HCT116 (cell line): ENCODE results near the gene SKAP1. TPM values are rescaled to one million over a fixed set of nuclear protein-coding genes. Genes with fewer than 3 reads are reported as not detected.

Experiments
- ATAC-seq: fragments of 200-7000 bp; cut with Tn5 transposase; 2 replicates; pipeline ENCODE4 v1.9.1; 2020; ENCODE audit warnings: mild to moderate bottlenecking, moderate library complexity
- BruUV-seq: library from RNA; stranded (reverse); fragments of 400-500 nt; replicated peaks from 2 replicates; lab custom pipeline; 2021; lab: Mats Ljungman, UMichigan
- CTCF ChIA-PET: fragments of 300-600 bp; sonication (Branson Sonifier 250); formaldehyde crosslinking; loops from one replicate; lab custom pipeline; 2021; ENCODE audit warnings: antibody characterized with exemption; lab: Charles Lee
- POLR2A ChIA-PET: fragments of 300-600, 350-600 bp; sonication (Branson Sonifier 250); formaldehyde crosslinking; loops from one replicate; lab custom pipeline; 2021; ENCODE audit warnings: antibody characterized with exemption; lab: Charles Lee
- RAD21 ChIA-PET, 2 experiments: fragments of 300-600 bp; sonication (Branson Sonifier 250); formaldehyde crosslinking; loops; one replicate each; lab custom pipeline; 2023; ENCODE audit warnings: low total read pairs in 2 of 2; ENCODE audit not compliant: uncharacterized antibody in 2 of 2, unreplicated experiment in 2 of 2, low non-redundant PET in 1 of 2; lab: Charles Lee
- DNase-seq: peaks from one replicate; pipeline ENCODE4 v3.0.0-alpha.2; 2010; ENCODE audit warnings: low read depth, low spot score
- H2AFZ ChIP-seq: fragments of 200-600 bp; shearing (Covaris generic), sonication (generic); 2 replicates; pipeline ENCODE4 v1.6.1; 2017; ENCODE audit warnings: low read depth, mixed run types, mixed read lengths, antibody characterized with exemption, low read length; ENCODE audit not compliant: poor library complexity, severe bottlenecking
- H3K27ac ChIP-seq: 2 replicates; pipeline ENCODE4 v1.5.1; 2012; ENCODE audit warnings: low read depth, low read length
- H3K27me3 ChIP-seq: fragments of 200-600 bp; sonication (generic); 2 replicates; pipeline ENCODE4 v1.6.1; 2016; ENCODE audit warnings: mixed run types, low read length, mixed read lengths; ENCODE audit not compliant: insufficient read depth
- H3K36me3 ChIP-seq, 2 experiments: fragments of 200-500 bp in 1 of 2; fragments of 200-600 bp in 1 of 2; sonication (Bioruptor generic) in 1 of 2; sonication (generic) in 1 of 2; 2 replicates each; pipeline versions ENCODE4 v1.5.1 to v1.6.1; 2014 to 2016; ENCODE audit warnings: low read length in 2 of 2, inconsistent platforms in 1 of 2, mixed read lengths in 1 of 2, mixed run types in 1 of 2; ENCODE audit not compliant: insufficient read depth in 2 of 2, control insufficient read depth in 1 of 2
- H3K4me1 ChIP-seq, 2 experiments: fragments of 200-600 bp in 1 of 2; sonication (generic) in 1 of 2; 2 replicates each; pipeline versions ENCODE4 v1.5.1 to v1.6.1; 2012 to 2017; ENCODE audit warnings: low read length in 2 of 2, inconsistent platforms in 1 of 2, mild to moderate bottlenecking in 1 of 2, mixed read lengths in 1 of 2, mixed run types in 1 of 2, moderate library complexity in 1 of 2; ENCODE audit not compliant: insufficient read depth in 2 of 2, control insufficient read depth in 1 of 2
- H3K4me2 ChIP-seq: fragments of 200-600 bp; sonication (generic); 2 replicates; pipeline ENCODE4 v1.6.1; 2017; ENCODE audit warnings: mixed run types, low read length, mixed read lengths
- H3K4me3 ChIP-seq, 2 experiments: fragments of 200-600 bp in 1 of 2; sonication (generic) in 1 of 2; replicated peaks in 1 of 2; 2 replicates each; pipeline ENCODE4 v1.5.1; 2011 to 2016; ENCODE audit warnings: low read length in 2 of 2, control low read depth in 1 of 2, low read depth in 1 of 2, mild to moderate bottlenecking in 1 of 2, mixed read lengths in 1 of 2, mixed run types in 1 of 2
- H3K79me2 ChIP-seq: fragments of 200-600 bp; sonication (generic); 2 replicates; pipeline ENCODE4 v1.6.1; 2017; ENCODE audit warnings: mild to moderate bottlenecking, mixed run types, low read length, moderate library complexity, mixed read lengths; ENCODE audit not compliant: insufficient read depth
- H3K9ac ChIP-seq: fragments of 200-600 bp; sonication (generic); 2 replicates; pipeline ENCODE4 v1.6.1; 2016; ENCODE audit warnings: low read length, mixed read lengths
- H3K9me2 ChIP-seq: fragments of 200-600 bp; sonication (generic), shearing (Covaris generic); 2 replicates; pipeline ENCODE4 v1.6.1; 2017; ENCODE audit warnings: mixed run types, mild to moderate bottlenecking, moderate library complexity; ENCODE audit not compliant: insufficient read depth
- H3K9me3 ChIP-seq, 2 experiments: fragments of 200-500 bp in 1 of 2; fragments of 200-600 bp in 1 of 2; sonication (Bioruptor generic) in 1 of 2; sonication (generic) in 1 of 2; 2 replicates each; pipeline ENCODE4 v1.6.1; 2014 to 2017; ENCODE audit warnings: low read length in 2 of 2, mixed read lengths in 2 of 2, inconsistent platforms in 1 of 2, low read depth in 1 of 2, mild to moderate bottlenecking in 1 of 2, mixed run types in 1 of 2, moderate library complexity in 1 of 2; ENCODE audit not compliant: control insufficient read depth in 1 of 2, insufficient read depth in 1 of 2
- H4K20me1 ChIP-seq: fragments of 200-600 bp; sonication (generic), shearing (Covaris generic); 2 replicates; pipeline ENCODE4 v1.6.1; 2017; ENCODE audit warnings: mixed run types, mild to moderate bottlenecking, moderate library complexity; ENCODE audit not compliant: insufficient read depth
- CEBPB ChIP-seq: IDR thresholded peaks from 2 replicates; pipeline ENCODE4 v1.6.1; 2012; ENCODE audit warnings: low read depth
- RAD21 ChIP-seq: IDR thresholded peaks from 2 replicates; pipeline ENCODE4 v1.6.1; 2012; ENCODE audit warnings: low read depth, mild to moderate bottlenecking
- ZFX ChIP-seq: fragments of 450-650 bp; IDR thresholded peaks from 2 replicates; pipeline ENCODE4 v1.6.1; 2017
- ZNF274 ChIP-seq: fragments of 200-500 bp; sonication (Bioruptor generic); IDR thresholded peaks from 2 replicates; pipeline ENCODE4 v1.6.1; 2014; ENCODE audit warnings: mild to moderate bottlenecking, low read depth, low read length, inconsistent platforms
- intact Hi-C: fragments of 100-400 bp; cut with micrococcal nuclease; formaldehyde crosslinking; loops from 2 replicates; pipeline ENCODE4 v1.10.0; 2022
- total RNA-seq: library from RNA; stranded (reverse); gene quantifications from one replicate; pipeline ENCODE4 v1.2.1, GENCODE V29; 2021; ENCODE audit not compliant: unreplicated experiment
- TF ChIP-seq, protein P1 (sequence below): IDR thresholded peaks from 2 replicates; pipeline ENCODE4 v1.6.1; 2012; ENCODE audit warnings: low read depth
- TF ChIP-seq, protein P2 (sequence below): IDR thresholded peaks from 2 replicates; pipeline ENCODE4 v1.6.1; 2012
- TF ChIP-seq, protein P3 (sequence below), 3 experiments: fragments of 200-600 bp in 1 of 3; sonication (generic) in 1 of 3; IDR thresholded peaks in 2 of 3; conservative IDR thresholded peaks in 1 of 3; 2 replicates each; pipeline ENCODE4 v1.5.1; 2012 to 2017; ENCODE audit warnings: low read depth in 2 of 3, low read length in 2 of 3, antibody characterized with exemption in 1 of 3, borderline replicate concordance in 1 of 3, control low read depth in 1 of 3, mild to moderate bottlenecking in 1 of 3, mixed read lengths in 1 of 3, mixed run types in 1 of 3, moderate library complexity in 1 of 3; ENCODE audit not compliant: insufficient read depth in 1 of 3

The SKAP1 gene
- total RNA-seq, 1 experiment from 2014 or later, result 12.4 TPM

DNA sequence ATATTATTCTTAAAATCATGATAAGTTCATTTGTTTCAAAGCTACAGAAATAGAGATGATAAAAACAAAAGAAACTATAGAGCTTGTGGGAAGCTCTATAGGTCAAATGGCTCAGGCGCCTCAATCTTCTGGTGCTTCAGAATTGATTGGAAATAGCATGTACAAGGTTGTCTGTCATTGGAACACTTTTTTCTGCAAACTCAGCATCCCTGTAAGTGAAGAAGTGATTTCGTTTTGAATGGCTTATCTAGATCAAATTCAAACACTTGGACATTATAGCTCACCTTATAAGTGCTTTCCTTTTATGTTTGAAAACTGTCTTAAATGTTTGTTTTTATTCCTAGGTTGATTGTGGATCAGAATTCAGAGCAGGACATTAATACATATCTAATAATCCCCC, 103.7 kb downstream of the SKAP1 start:
- CTCF ChIA-PET, result interaction anchor here (0.7 to 6.5 kb wide), 5 partner anchors 9 to 296 kb away, joined by 3 to 55 read pairs (median 6); no protein-coding TSS in a partner anchor
- RAD21 ChIA-PET, result no interaction called here
- no peak overlapping the region for H3K27ac ChIP-seq
- BruUV-seq, result no TSS peak
- H3K36me3 ChIP-seq, result no peaks in the 10 kb centered on the region
- H4K20me1 ChIP-seq, result no peaks in the 10 kb centered on the region
- no peaks in the 10 kb centered on the region for H3K79me2 ChIP-seq
- no peaks in the 10 kb centered on the region for H3K27me3 ChIP-seq
- no peaks in the 10 kb centered on the region for H3K9me2 ChIP-seq
- no peak for ATAC-seq
- intact Hi-C loops, result no loop called here
- no peak overlapping the region for H3K4me3 ChIP-seq
- no peaks in the 10 kb centered on the region for H3K4me1 ChIP-seq
- TF ChIP-seq, protein P1, sequence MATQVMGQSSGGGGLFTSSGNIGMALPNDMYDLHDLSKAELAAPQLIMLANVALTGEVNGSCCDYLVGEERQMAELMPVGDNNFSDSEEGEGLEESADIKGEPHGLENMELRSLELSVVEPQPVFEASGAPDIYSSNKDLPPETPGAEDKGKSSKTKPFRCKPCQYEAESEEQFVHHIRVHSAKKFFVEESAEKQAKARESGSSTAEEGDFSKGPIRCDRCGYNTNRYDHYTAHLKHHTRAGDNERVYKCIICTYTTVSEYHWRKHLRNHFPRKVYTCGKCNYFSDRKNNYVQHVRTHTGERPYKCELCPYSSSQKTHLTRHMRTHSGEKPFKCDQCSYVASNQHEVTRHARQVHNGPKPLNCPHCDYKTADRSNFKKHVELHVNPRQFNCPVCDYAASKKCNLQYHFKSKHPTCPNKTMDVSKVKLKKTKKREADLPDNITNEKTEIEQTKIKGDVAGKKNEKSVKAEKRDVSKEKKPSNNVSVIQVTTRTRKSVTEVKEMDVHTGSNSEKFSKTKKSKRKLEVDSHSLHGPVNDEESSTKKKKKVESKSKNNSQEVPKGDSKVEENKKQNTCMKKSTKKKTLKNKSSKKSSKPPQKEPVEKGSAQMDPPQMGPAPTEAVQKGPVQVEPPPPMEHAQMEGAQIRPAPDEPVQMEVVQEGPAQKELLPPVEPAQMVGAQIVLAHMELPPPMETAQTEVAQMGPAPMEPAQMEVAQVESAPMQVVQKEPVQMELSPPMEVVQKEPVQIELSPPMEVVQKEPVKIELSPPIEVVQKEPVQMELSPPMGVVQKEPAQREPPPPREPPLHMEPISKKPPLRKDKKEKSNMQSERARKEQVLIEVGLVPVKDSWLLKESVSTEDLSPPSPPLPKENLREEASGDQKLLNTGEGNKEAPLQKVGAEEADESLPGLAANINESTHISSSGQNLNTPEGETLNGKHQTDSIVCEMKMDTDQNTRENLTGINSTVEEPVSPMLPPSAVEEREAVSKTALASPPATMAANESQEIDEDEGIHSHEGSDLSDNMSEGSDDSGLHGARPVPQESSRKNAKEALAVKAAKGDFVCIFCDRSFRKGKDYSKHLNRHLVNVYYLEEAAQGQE, result no peak
- TF ChIP-seq, protein P2, sequence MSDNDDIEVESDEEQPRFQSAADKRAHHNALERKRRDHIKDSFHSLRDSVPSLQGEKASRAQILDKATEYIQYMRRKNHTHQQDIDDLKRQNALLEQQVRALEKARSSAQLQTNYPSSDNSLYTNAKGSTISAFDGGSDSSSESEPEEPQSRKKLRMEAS, result no peak
- no peak for TF ChIP-seq ZFX
- TF ChIP-seq ZNF274, result no peak
- TF ChIP-seq, all 23 proteins: peak for 0
- Histone ChIP-seq H3K9me3 (no peaks in the 10 kb centered on the region), H2AFZ (no peak overlapping the region), H3K9ac (no peak overlapping the region), H3K4me2 (no peak overlapping the region)
- no peak for DNase-seq
- POLR2A ChIA-PET, result interaction anchor here (0.6 kb wide), 1 partner anchor 74 kb away, joined by 3 read pairs; no protein-coding TSS in a partner anchor

DNA sequence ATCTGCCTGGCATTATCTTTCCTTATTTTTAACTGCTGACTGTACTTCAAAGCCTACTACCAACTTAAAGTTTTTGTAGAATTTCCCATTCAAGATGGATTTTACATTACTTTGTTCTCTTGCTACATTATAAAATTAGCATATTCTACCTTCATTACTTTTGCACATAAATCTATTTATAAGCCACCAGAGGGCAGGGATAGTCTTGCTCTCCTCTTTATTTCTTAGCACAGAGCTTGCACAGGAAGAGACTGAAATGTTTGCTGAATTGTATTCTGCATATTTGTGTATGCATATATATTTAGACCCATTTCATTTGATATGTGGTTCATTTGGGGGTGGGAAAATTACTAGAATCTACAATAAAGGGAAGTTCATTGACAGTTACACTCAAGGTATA, 108.0 kb downstream of the SKAP1 start:
- ChIA-PET CTCF (interaction anchor here (0.8 to 6.5 kb wide), 10 partner anchors 9 to 265 kb away, joined by 3 to 55 read pairs (median 4); no protein-coding TSS in a partner anchor), POLR2A (no interaction called here)
- intact Hi-C loops, result no loop called here

More for the DNA sequence above, 108.0 kb downstream of the SKAP1 start:
- Histone ChIP-seq H3K79me2 (no peaks in the 10 kb centered on the region), H3K9me2 (no peaks in the 10 kb centered on the region), H3K27me3 (no peaks in the 10 kb centered on the region), H4K20me1 (no peaks in the 10 kb centered on the region), H3K9me3 (no peaks in the 10 kb centered on the region), H3K9ac (no peak overlapping the region), H3K4me3 (no peak overlapping the region), H3K36me3 (no peaks in the 10 kb centered on the region), H2AFZ (no peak overlapping the region), H3K27ac (no peak overlapping the region), H3K4me2 (no peak overlapping the region), H3K4me1 (no peaks in the 10 kb centered on the region)
- ATAC-seq, result peak; percentile 66; the same call in 1 of the 2 replicates
- no peak for DNase-seq
- BruUV-seq, result no TSS peak
- RAD21 ChIA-PET, result no interaction called here
- TF ChIP-seq, protein P3, sequence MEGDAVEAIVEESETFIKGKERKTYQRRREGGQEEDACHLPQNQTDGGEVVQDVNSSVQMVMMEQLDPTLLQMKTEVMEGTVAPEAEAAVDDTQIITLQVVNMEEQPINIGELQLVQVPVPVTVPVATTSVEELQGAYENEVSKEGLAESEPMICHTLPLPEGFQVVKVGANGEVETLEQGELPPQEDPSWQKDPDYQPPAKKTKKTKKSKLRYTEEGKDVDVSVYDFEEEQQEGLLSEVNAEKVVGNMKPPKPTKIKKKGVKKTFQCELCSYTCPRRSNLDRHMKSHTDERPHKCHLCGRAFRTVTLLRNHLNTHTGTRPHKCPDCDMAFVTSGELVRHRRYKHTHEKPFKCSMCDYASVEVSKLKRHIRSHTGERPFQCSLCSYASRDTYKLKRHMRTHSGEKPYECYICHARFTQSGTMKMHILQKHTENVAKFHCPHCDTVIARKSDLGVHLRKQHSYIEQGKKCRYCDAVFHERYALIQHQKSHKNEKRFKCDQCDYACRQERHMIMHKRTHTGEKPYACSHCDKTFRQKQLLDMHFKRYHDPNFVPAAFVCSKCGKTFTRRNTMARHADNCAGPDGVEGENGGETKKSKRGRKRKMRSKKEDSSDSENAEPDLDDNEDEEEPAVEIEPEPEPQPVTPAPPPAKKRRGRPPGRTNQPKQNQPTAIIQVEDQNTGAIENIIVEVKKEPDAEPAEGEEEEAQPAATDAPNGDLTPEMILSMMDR (IDR thresholded peaks at IDR 0.05 in 2 of 3, conservative IDR thresholded peaks at IDR 0.05 in 1 of 3; ENCODE audit: borderline replicate concordance in 1 of 3, insufficient read depth in 1 of 3, low read depth in 2 of 3, low read length in 2 of 3), result peak; percentile 23 to 53 (median 35); a peak in 3 of 6 replicates
- TF ChIP-seq RAD21 (peak; percentile 53), CEBPB (no peak)
